GM12878 (cell line): ENCODE data around the gene GPR18. TPM values are rescaled to one million over a fixed set of nuclear protein-coding genes. Genes with fewer than 3 reads are reported as not detected.

Source experiments
- ATAC-seq: fragments of 200-7000 bp; cut with Tn5 transposase; 3 replicates; pipeline ENCODE4 v1.9.1; 2020; ENCODE audit warnings: mild to moderate bottlenecking, moderate library complexity
- BruUV-seq: library from RNA; stranded (reverse); fragments of 400-500 nt; replicated peaks from 2 replicates; lab custom pipeline; 2021; lab: Mats Ljungman, UMichigan
- CTCF ChIA-PET: fragments of 300-600 bp; sonication (Branson Sonifier 250); formaldehyde crosslinking; extraction: SDS; loops from one replicate; lab custom pipeline; 2021; ENCODE audit warnings: inconsistent platforms; lab: Yijun Ruan, JAX
- POLR2A ChIA-PET: fragments of 350-600 bp; formaldehyde crosslinking; extraction: SDS; loops from one replicate; lab custom pipeline; 2021; ENCODE audit warnings: inconsistent platforms; lab: Charles Lee
- RAD21 ChIA-PET: fragments of 300-600 bp; sonication (Branson Sonifier 250); formaldehyde crosslinking; loops from one replicate; lab custom pipeline; 2023; ENCODE audit warnings: antibody characterized with exemption; ENCODE audit not compliant: unreplicated experiment; lab: Charles Lee
- SMC1A ChIA-PET: fragments of 300-600 bp; sonication (Branson Sonifier 250); formaldehyde crosslinking; loops from one replicate; lab custom pipeline; 2023; ENCODE audit not compliant: unreplicated experiment, uncharacterized antibody; lab: Charles Lee
- DNase-seq: peaks from one replicate; pipeline ENCODE4 v3.0.0-alpha.2; 2011; ENCODE audit warnings: low read depth, low spot score
- FAIRE-seq: peaks from 3 replicates; lab custom pipeline; 2011; peaks lifted over from hg19 to GRCh38; lab: Jason Lieb, UNC
- H2AFZ ChIP-seq: 2 replicates; pipeline ENCODE4 v1.6.0; 2011; ENCODE audit warnings: low read depth, low read length, control low read depth; ENCODE audit not compliant: control insufficient read depth
- H3K27ac ChIP-seq: 2 replicates; pipeline ENCODE4 v1.5.1; 2011; ENCODE audit warnings: control low read depth; ENCODE audit not compliant: control insufficient read depth, insufficient read depth
- H3K27me3 ChIP-seq, 2 experiments: replicated peaks in 1 of 2; 2 replicates each; pipeline versions ENCODE4 v1.6.0 to v1.6.1; 2011; ENCODE audit warnings: low read length in 1 of 2; ENCODE audit not compliant: control insufficient read depth in 2 of 2, insufficient read depth in 2 of 2
- H3K36me3 ChIP-seq, 2 experiments: 2 replicates each; pipeline ENCODE4 v1.5.1; 2011; ENCODE audit warnings: low read length in 1 of 2; ENCODE audit not compliant: control insufficient read depth in 2 of 2, insufficient read depth in 2 of 2
- H3K4me1 ChIP-seq: 2 replicates; pipeline ENCODE4 v1.6.1; 2011; ENCODE audit warnings: mild to moderate bottlenecking, low read length, moderate library complexity, mixed read lengths; ENCODE audit not compliant: control insufficient read depth, insufficient read depth
- H3K4me2 ChIP-seq: 2 replicates; pipeline ENCODE4 v1.6.0; 2011; ENCODE audit warnings: control low read depth; ENCODE audit not compliant: control insufficient read depth, insufficient read depth
- H3K4me3 ChIP-seq: fragments of 200-600 bp; sonication (generic); 2 replicates; pipeline ENCODE4 v1.5.1; 2016
- H3K79me2 ChIP-seq: 2 replicates; pipeline ENCODE4 v1.6.0; 2011; ENCODE audit warnings: low read length; ENCODE audit not compliant: control insufficient read depth, insufficient read depth
- H3K9ac ChIP-seq: 2 replicates; pipeline ENCODE4 v1.8.0; 2011; ENCODE audit warnings: low read length, control low read depth, mixed read lengths; ENCODE audit not compliant: control insufficient read depth, insufficient read depth
- H3K9me3 ChIP-seq: replicated peaks from 3 replicates; pipeline ENCODE4 v1.5.1; 2011; ENCODE audit warnings: mild to moderate bottlenecking, low read length; ENCODE audit not compliant: control insufficient read depth, insufficient read depth
- H4K20me1 ChIP-seq: 2 replicates; pipeline ENCODE4 v1.6.0; 2011; ENCODE audit not compliant: control insufficient read depth, insufficient read depth
- KLF5 ChIP-seq: fragments of 450-650 bp; IDR thresholded peaks from 2 replicates; pipeline ENCODE4 v1.6.1; 2014; ENCODE audit warnings: mild to moderate bottlenecking; ENCODE audit not compliant: partially characterized antibody
- MEF2B ChIP-seq: fragments of 450-650 bp; IDR thresholded peaks from 2 replicates; pipeline ENCODE4 v1.6.1; 2018; ENCODE audit warnings: mild to moderate bottlenecking, moderate library complexity; ENCODE audit not compliant: partially characterized antibody, poor library complexity, severe bottlenecking
- POLR2AphosphoS2 ChIP-seq: IDR thresholded peaks from 2 replicates; pipeline ENCODE4 v1.6.1; 2011; ENCODE audit warnings: low read depth, mild to moderate bottlenecking, low read length, improper control_type of control experiment, moderate library complexity
- POLR2AphosphoS5 ChIP-seq: IDR thresholded peaks from 2 replicates; pipeline ENCODE4 v1.6.1; 2011; ENCODE audit warnings: mild to moderate bottlenecking, low read length, inconsistent platforms
- RAD51 ChIP-seq: fragments of 450-650 bp; IDR thresholded peaks from 2 replicates; pipeline ENCODE4 v1.6.1; 2016; ENCODE audit warnings: moderate library complexity, mild to moderate bottlenecking, inconsistent platforms
- SREBF1 ChIP-seq: IDR thresholded peaks from 2 replicates; pipeline ENCODE4 v1.6.1; 2012; ENCODE audit warnings: mild to moderate bottlenecking, low read length
- ZNF687 ChIP-seq: fragments of 450-650 bp; IDR thresholded peaks from 2 replicates; pipeline ENCODE4 v1.6.1; 2017; ENCODE audit warnings: mild to moderate bottlenecking, moderate library complexity
- WGBS: methylation state at CpG from one replicate; pipeline ENCODE4 v1.1.6; 2016; ENCODE audit warnings: low lambda C conversion rate; ENCODE audit not compliant: insufficient replicate concordance, insufficient coverage; ENCODE audit errors: missing lambda C conversion rate; 5-methylcytosine and 5-hydroxymethylcytosine counted together
- in situ Hi-C: fragments of 300-500 bp; cut with MboI; formaldehyde crosslinking; loops from 9 replicates; pipeline ENCODE4 v1.14.3; 2018; ENCODE audit warnings: mixed read lengths
- intact Hi-C: fragments of 100-400 bp; cut with micrococcal nuclease; formaldehyde crosslinking; loops from one replicate; pipeline ENCODE4 v1.14.2; 2022; ENCODE audit not compliant: unreplicated experiment
- polyA plus RNA-seq, 11 experiments: library from polyadenylated mRNA; depleted of rRNA in 4 of 11; unstranded in 6 of 11; stranded (reverse) in 5 of 11; fragments of >200 nt; fragmentation: Nextera tagmentation in 4 of 11; fragmentation: Illumina TruSeq in 1 of 11; extraction: Ambion mirVana in 4 of 11; extraction: Trizol in 1 of 11; gene quantifications; 1 replicate in 1 of 11; 2 replicates in 10 of 11; pipeline versions ENCODE4 v1.2.1 to v1.2.3, GENCODE V29; 2011 to 2016; ENCODE audit warnings: inconsistent platforms in 2 of 11, missing spikeins in 2 of 11, low read depth in 1 of 11
- total RNA-seq, 4 experiments: library from RNA; depleted of rRNA in 3 of 4; stranded (reverse); fragments of >200 nt in 3 of 4; fragmentation: Illumina TruSeq in 1 of 4; extraction: Trizol in 1 of 4; gene quantifications; 2 replicates each; pipeline versions ENCODE4 v1.2.1 to v1.2.3, GENCODE V29; 2013 to 2021
- TF ChIP-seq, protein P1 (sequence below): fragments of 450-650 bp; IDR thresholded peaks from 2 replicates; pipeline ENCODE4 v1.6.1; 2016; ENCODE audit warnings: mild to moderate bottlenecking
- TF ChIP-seq, protein P2 (sequence below): fragments of 450-650 bp; IDR thresholded peaks from 2 replicates; pipeline ENCODE4 v1.6.1; 2017; ENCODE audit warnings: antibody characterized with exemption, mild to moderate bottlenecking, moderate library complexity

Gene GPR18
- total and polyA plus RNA-seq, 10 of the 15 experiments (the other 5 are each of a cell fraction or from before 2014, with no cell fraction given), result 3.3 to 12.9 (median 5.2) TPM

DNA sequence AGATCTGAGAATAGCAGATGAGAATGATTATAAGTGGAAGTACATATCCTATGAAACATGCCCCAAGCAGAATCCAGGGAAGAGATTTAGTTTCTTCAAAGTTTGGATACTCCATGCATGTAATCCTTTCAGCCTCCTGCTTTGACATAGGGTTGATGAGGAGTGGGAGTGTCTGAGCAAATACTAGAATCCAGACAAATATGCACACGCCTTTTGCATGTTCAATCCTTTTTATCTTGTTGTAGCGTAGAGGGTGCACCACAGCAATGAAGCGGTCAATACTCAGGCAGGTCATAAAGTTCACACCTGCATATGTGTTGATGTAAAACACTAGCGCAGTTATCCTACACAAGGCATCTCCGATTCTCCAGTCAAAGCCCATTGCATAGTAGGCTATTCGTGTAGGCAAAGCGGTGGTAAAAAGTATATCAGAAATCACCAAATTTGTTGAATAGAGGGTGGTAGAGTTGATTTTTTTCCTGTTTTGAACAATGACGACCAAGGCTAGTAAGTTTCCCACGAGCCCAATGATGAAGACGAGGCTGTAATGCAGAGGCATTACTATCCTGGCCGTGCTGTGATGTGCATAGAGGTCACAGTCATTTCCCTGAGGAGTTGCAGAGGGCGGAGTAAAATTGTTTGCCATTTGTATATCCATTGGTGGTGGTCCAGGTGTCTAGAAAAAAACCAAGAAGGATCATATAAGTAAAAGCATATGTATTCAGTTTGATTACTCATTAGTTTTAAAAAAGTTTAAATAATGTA, 37.5 kb upstream of the GPR18 start:
- peak overlapping the region; percentile 62 for H3K27ac ChIP-seq
- no peaks in the 10 kb centered on the region for H3K9me3 ChIP-seq

More for the DNA sequence above, 37.5 kb upstream of the GPR18 start:
- intact Hi-C loops (no loop called here), in situ Hi-C loops (no loop called here)
- Histone ChIP-seq H3K79me2 (peaks cover 79% of the 10 kb centered on the region), H2AFZ (no peak overlapping the region), H3K4me1 (peaks cover 9% of the 10 kb centered on the region), H3K4me2 (peak overlapping the region; percentile 64), H3K4me3 (peak overlapping the region; percentile 17; the same call in 1 of the 2 replicates), H4K20me1 (peaks cover 3% of the 10 kb centered on the region; the same call in 1 of the 2 replicates), H3K27me3 (no peaks in the 10 kb centered on the region), H3K36me3 (peaks cover 6 to 15% of the 10 kb centered on the region in 2 experiments), H3K9ac (no peak overlapping the region)
- no peak for FAIRE-seq
- POLR2A ChIA-PET, result interaction anchor here (2.6 to 4.6 kb wide), 2 partner anchors 7 to 12 kb away, joined by 11 to 35 read pairs; partner anchors contain the start of gene GPR183
- CTCF ChIA-PET, result interaction anchor here (0.7 to 1.9 kb wide), 3 partner anchors 26 to 40 kb away, joined by 3 to 5 read pairs (median 5); no protein-coding TSS in a partner anchor
- RAD21 ChIA-PET, result interaction anchor here (0.7 to 14.1 kb wide), 14 partner anchors 7 to 141 kb away, joined by 3 to 247 read pairs (median 16); partner anchors contain the start of genes GPR183 and UBAC2
- DNase-seq, result no peak
- WGBS, result 57% methylated on average over 12 of the region's 12 CpGs
- SMC1A ChIA-PET, result interaction anchor here (0.8 to 13.7 kb wide), 10 partner anchors 10 to 140 kb away, joined by 3 to 264 read pairs (median 6); partner anchors contain the start of gene GPR183
- TF ChIP-seq MEF2B (peak; percentile 57), RAD51 (no peak), SREBF1 (no peak), ZNF687 (0 out of 2 replicates have a peak, but pooled peaks have one; percentile 24), POLR2AphosphoS5 (peak; percentile 69), POLR2AphosphoS2 (peak; percentile 17; the same call in 1 of the 2 replicates), KLF5 (no peak)
- TF ChIP-seq, protein P1, sequence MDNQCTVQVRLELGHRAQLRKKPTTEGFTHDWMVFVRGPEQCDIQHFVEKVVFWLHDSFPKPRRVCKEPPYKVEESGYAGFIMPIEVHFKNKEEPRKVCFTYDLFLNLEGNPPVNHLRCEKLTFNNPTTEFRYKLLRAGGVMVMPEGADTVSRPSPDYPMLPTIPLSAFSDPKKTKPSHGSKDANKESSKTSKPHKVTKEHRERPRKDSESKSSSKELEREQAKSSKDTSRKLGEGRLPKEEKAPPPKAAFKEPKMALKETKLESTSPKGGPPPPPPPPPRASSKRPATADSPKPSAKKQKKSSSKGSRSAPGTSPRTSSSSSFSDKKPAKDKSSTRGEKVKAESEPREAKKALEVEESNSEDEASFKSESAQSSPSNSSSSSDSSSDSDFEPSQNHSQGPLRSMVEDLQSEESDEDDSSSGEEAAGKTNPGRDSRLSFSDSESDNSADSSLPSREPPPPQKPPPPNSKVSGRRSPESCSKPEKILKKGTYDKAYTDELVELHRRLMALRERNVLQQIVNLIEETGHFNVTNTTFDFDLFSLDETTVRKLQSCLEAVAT, result peak; percentile 41; the same call in 1 of the 2 replicates
- TF ChIP-seq, protein P2, sequence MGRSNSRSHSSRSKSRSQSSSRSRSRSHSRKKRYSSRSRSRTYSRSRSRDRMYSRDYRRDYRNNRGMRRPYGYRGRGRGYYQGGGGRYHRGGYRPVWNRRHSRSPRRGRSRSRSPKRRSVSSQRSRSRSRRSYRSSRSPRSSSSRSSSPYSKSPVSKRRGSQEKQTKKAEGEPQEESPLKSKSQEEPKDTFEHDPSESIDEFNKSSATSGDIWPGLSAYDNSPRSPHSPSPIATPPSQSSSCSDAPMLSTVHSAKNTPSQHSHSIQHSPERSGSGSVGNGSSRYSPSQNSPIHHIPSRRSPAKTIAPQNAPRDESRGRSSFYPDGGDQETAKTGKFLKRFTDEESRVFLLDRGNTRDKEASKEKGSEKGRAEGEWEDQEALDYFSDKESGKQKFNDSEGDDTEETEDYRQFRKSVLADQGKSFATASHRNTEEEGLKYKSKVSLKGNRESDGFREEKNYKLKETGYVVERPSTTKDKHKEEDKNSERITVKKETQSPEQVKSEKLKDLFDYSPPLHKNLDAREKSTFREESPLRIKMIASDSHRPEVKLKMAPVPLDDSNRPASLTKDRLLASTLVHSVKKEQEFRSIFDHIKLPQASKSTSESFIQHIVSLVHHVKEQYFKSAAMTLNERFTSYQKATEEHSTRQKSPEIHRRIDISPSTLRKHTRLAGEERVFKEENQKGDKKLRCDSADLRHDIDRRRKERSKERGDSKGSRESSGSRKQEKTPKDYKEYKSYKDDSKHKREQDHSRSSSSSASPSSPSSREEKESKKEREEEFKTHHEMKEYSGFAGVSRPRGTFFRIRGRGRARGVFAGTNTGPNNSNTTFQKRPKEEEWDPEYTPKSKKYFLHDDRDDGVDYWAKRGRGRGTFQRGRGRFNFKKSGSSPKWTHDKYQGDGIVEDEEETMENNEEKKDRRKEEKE, result 0 out of 2 replicates have a peak, but pooled peaks have one; percentile 42
- ATAC-seq, result peak; percentile 8
- BruUV-seq, result no TSS peak
